GM18907 (cell line): Measurements from ENCODE around the gene CELF2.
"Not testable (repeated sequence)": the region's sequence is repeated elsewhere in the genome, so short reads cannot be mapped to it uniquely, and the experiment has no call there.

Experiments used
- ATAC-seq: cut with Tn5 transposase; IDR thresholded peaks from one replicate; pipeline ENCODE4 v1.9.1; 2021; ENCODE audit warnings: mild to moderate bottlenecking, moderate library complexity; ENCODE audit not compliant: unreplicated experiment

Gene CELF2

GRCh38 chr10:11366889-11367288 is 349.2 kb downstream of the CELF2 start:
- ATAC-seq, result not testable (repeated sequence)

GRCh38 chr10:11367505-11367904 is 349.8 kb downstream of the CELF2 start:
- no peak for ATAC-seq

- ATAC-seq, result no peak
Measured at GRCh38 chr10:11373717-11374171, 356.1 kb downstream of the CELF2 start.

- no peak for ATAC-seq
Measured at GRCh38 chr10:11377267-11377666, 359.6 kb downstream of the CELF2 start.

GRCh38 chr10:11378835-11379234 is 361.2 kb downstream of the CELF2 start:
- no peak for ATAC-seq

GRCh38 chr10:11379771-11380170 is 362.1 kb downstream of the CELF2 start:
- no peak for ATAC-seq

- no peak for ATAC-seq
Measured at GRCh38 chr10:11381023-11381422, 363.4 kb downstream of the CELF2 start.

- no peak for ATAC-seq
Measured at GRCh38 chr10:11381511-11381910, 363.8 kb downstream of the CELF2 start.

- no peak for ATAC-seq
Measured at GRCh38 chr10:11382187-11382586, 364.5 kb downstream of the CELF2 start.

- no peak for ATAC-seq
Measured at GRCh38 chr10:11386044-11386443, 368.4 kb downstream of the CELF2 start.
